Measurements from ENCODE around the gene MS4A6A.

The MS4A6A gene

DNA sequence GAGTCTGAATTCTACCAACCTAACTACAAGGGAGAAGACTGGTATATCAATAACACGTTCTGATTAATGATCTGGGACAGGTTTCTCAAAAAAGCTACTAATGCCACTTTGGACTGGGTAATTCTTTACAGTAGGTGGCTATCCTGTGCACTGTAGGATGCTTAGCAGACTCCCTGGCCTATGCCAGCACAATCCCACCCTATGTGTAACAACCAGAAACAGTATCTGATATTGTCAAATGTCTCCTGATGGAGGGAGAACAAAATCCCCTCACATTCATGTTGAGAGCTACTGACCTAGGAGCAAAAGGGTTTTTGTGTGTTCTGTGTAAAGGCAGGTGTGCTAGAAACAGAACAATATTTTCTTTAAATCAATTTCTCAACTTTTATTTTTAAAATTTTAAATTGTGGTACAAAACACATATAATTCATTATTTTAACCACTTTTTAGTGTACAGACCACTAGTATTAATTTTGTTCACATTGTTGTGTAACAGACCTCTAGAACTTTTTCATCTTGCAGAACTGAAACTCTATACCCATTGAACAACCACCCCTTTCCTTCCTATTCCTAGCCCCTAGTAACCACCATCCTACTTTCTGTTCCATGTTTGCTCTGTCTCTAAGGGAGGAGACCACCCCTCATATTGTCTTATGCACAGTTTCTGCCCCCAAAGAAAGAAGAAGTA is 2.1 kb upstream of the MS4A6A start:
- Histone ChIP-seq H3K4me3 (ENCODE audit: low read length in 2 of 2) (no peak overlapping the region), H3K9ac (ENCODE audit: low read length in 2 of 2) (no peak overlapping the region), H3K9me3 (ENCODE audit: control insufficient read depth in 2 of 2, low read length in 2 of 2) (no peaks in the 10 kb centered on the region), H3K27me3 (ENCODE audit: control insufficient read depth in 1 of 2, insufficient read depth in 2 of 2, low read length in 2 of 2) (no peaks in the 10 kb centered on the region), H3K36me3 (ENCODE audit: control insufficient read depth in 2 of 2, insufficient read depth in 2 of 2, low read length in 2 of 2) (no peaks in the 10 kb centered on the region), H3K27ac (ENCODE audit: low read length) (no peak overlapping the region), H3K4me1 (ENCODE audit: control insufficient read depth, insufficient read depth, low read length) (no peaks in the 10 kb centered on the region)

DNA sequence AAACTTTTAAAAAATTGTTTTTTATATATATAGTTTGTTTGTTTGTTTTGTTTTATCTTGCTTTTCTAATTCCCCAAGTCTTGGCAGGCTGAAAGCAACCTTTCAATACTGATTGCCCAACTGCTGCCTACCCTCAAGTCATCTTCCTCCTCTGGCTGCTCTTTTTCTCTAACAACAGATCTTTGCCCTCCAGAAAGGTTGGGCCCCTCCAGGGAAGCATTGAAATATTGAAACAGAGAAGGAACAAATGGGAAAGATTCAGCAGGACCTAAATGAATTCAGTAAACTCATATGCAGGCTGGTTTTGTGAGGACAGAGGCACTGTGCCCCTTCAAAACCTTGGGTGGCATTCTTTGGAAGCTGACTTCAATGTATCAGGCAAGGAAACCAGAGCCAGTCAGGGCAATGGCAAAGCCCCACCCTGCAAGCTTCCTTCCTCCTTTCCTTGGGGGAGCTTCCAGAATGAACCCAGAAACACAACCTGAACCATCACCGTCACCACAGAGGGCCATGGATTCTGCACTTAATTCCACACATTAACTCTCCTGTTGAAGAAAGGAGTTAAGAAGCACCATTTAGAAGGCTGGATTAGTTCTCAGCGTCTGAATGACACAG is 815 bp upstream of the MS4A6A start:
- Histone ChIP-seq H3K27me3 (ENCODE audit: control insufficient read depth in 1 of 2, insufficient read depth in 2 of 2, low read length in 2 of 2) (no peaks in the 10 kb centered on the region), H3K9ac (ENCODE audit: low read length in 2 of 2) (no peak overlapping the region), H3K4me1 (ENCODE audit: control insufficient read depth, insufficient read depth, low read length) (no peaks in the 10 kb centered on the region), H3K36me3 (ENCODE audit: control insufficient read depth in 2 of 2, insufficient read depth in 2 of 2, low read length in 2 of 2) (no peaks in the 10 kb centered on the region), H3K27ac (ENCODE audit: low read length) (no peak overlapping the region), H3K9me3 (ENCODE audit: control insufficient read depth in 2 of 2, low read length in 2 of 2) (no peaks in the 10 kb centered on the region), H3K4me3 (ENCODE audit: low read length in 2 of 2) (no peak overlapping the region)

DNA sequence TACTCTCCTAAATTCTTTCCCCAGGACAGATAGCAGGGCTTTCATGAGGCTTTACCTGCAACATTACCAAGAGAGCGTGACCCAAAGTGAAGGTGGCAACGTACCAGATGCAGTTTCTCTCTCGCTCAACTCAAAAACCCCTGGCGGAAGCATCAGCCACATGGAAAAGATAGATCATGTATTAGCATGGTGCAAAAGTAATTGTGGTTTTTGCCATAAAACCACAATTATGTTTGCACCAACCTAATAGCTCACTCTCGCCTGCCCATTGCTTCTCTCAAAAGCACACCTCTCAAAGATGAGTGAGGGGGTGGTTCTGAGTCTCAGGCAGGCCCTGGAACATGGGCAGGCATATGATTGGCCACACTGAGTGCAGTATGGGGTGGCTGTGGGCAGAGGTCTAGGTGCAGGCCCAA is 7.0 kb downstream of the MS4A6A start:
- Histone ChIP-seq H3K9ac (ENCODE audit: low read length in 2 of 2) (no peak overlapping the region), H3K4me1 (ENCODE audit: control insufficient read depth, insufficient read depth, low read length) (no peaks in the 10 kb centered on the region), H3K27me3 (ENCODE audit: control insufficient read depth in 1 of 2, insufficient read depth in 2 of 2, low read length in 2 of 2) (no peaks in the 10 kb centered on the region), H3K9me3 (ENCODE audit: control insufficient read depth in 2 of 2, low read length in 2 of 2) (no peaks in the 10 kb centered on the region), H3K36me3 (ENCODE audit: control insufficient read depth in 2 of 2, insufficient read depth in 2 of 2, low read length in 2 of 2) (no peaks in the 10 kb centered on the region), H3K27ac (ENCODE audit: low read length) (no peak overlapping the region), H3K4me3 (ENCODE audit: low read length in 2 of 2) (no peak overlapping the region)

DNA sequence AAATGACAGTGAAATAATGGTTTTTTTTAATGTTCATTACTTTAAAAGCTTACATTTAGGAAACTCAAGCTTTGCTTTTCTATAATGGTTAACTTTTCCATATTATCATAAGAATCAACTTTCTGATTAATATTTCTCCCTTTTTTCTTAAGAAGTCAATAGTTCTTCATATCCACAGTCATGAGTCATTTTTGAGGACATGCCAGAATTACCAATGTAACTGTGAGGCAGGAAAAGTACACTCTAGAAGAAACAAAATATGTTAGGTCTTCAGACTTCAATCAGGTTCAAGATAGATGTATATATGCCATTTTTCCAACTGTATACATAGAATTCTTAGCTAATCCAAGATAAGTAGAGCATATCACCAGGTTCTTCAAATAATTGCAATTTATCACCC is 10.9 kb downstream of the MS4A6A start:
- Histone ChIP-seq H3K36me3 (ENCODE audit: control insufficient read depth in 2 of 2, insufficient read depth in 2 of 2, low read length in 2 of 2) (no peaks in the 10 kb centered on the region), H3K9ac (ENCODE audit: low read length in 2 of 2) (no peak overlapping the region), H3K27me3 (ENCODE audit: control insufficient read depth in 1 of 2, insufficient read depth in 2 of 2, low read length in 2 of 2) (no peaks in the 10 kb centered on the region), H3K27ac (ENCODE audit: low read length) (no peak overlapping the region), H3K9me3 (ENCODE audit: control insufficient read depth in 2 of 2, low read length in 2 of 2) (no peaks in the 10 kb centered on the region), H3K4me1 (ENCODE audit: control insufficient read depth, insufficient read depth, low read length) (no peaks in the 10 kb centered on the region), H3K4me3 (ENCODE audit: low read length in 2 of 2) (no peak overlapping the region)

DNA sequence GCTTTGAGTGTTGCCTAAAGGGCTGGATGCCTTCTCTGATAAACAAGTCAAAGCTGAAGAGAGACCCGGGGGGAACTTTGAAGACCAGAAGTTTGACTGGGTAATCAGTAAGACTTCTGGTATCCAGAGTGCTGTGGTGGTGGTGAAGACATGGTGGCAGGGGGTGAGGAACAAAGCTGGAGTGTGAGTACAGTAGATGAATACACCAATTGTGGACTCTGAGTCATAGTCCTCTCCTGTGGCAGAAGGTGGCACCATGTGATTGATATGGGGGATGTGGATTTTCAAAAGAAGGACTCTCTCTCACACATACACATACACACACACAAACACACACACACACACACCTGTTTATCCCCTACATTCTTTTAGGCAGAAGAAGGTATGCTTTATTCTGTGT is 12.3 kb downstream of the MS4A6A start:
- Histone ChIP-seq H3K36me3 (ENCODE audit: control insufficient read depth in 2 of 2, insufficient read depth in 2 of 2, low read length in 2 of 2) (no peaks in the 10 kb centered on the region), H3K4me3 (ENCODE audit: low read length in 2 of 2) (no peak overlapping the region), H3K9me3 (ENCODE audit: control insufficient read depth in 2 of 2, low read length in 2 of 2) (no peaks in the 10 kb centered on the region), H3K4me1 (ENCODE audit: control insufficient read depth, insufficient read depth, low read length) (no peaks in the 10 kb centered on the region), H3K9ac (ENCODE audit: low read length in 2 of 2) (no peak overlapping the region), H3K27me3 (ENCODE audit: control insufficient read depth in 1 of 2, insufficient read depth in 2 of 2, low read length in 2 of 2) (no peaks in the 10 kb centered on the region), H3K27ac (ENCODE audit: low read length) (no peak overlapping the region)

DNA sequence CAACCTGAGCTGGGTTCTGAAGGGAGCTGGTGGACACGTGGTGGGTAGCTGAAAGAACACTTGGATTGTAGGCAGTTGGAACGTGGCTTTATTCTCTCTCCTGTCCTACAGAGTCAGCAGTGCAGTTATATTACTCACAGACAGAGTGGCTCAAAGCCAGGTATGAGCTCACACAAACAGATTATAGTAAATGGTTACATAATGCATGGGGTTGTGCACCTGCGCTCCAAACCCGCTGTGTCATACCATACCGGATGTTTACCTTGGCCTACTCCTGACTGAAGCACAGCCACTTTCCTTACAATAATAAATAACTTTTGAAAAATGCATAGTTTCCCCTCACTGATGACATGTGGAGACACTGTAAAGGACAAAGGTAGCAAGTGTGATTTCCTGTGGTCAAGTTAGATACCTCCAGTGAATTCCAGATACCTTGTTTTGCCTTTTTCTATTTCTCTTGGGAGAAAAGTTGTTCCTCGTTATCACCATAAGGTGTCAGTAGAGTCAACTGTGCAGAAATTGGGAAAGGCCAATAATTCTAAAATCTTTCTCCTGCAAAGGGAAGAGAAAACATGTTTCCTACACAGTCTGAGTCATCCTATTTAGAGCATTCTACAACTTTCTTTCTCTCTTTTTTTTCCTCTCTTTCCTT is 13.5 kb downstream of the MS4A6A start:
- H3K4me1 ChIP-seq (ENCODE audit: control insufficient read depth, insufficient read depth, low read length), result no peaks in the 10 kb centered on the region
- peaks cover 0 to 2% of the 10 kb centered on the region in 2 donors for H3K9me3 ChIP-seq (ENCODE audit: control insufficient read depth in 2 of 2, low read length in 2 of 2)
- no peak overlapping the region for H3K27ac ChIP-seq (ENCODE audit: low read length)
- H3K36me3 ChIP-seq (ENCODE audit: control insufficient read depth in 2 of 2, insufficient read depth in 2 of 2, low read length in 2 of 2), result no peaks in the 10 kb centered on the region
- no peaks in the 10 kb centered on the region for H3K27me3 ChIP-seq (ENCODE audit: control insufficient read depth in 1 of 2, insufficient read depth in 2 of 2, low read length in 2 of 2)
- H3K9ac ChIP-seq (ENCODE audit: low read length in 2 of 2), result no peak overlapping the region
- H3K4me3 ChIP-seq (ENCODE audit: low read length in 2 of 2), result no peak overlapping the region

DNA sequence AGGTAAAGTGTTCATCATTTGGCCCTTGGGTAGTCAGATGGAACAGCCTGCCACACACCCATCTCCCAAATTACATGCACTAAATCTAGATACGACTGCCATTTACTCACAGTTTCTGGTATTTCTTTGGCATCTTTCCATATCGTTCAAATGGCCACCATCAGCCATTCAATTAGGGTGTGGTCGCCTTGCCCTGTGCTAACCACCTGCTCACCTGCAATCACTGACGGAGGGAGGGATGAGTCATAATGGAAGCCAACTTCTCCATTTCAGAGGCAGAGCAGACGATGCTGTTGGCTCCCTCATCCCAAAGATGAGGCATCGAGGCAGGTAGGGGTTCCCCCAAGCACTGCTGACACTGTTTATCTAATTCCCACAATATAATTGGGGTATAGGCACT is 14.6 kb downstream of the MS4A6A start:
- Histone ChIP-seq H3K4me3 (ENCODE audit: low read length in 2 of 2) (no peak overlapping the region), H3K9me3 (ENCODE audit: control insufficient read depth in 2 of 2, low read length in 2 of 2) (peaks cover 0 to 7% of the 10 kb centered on the region in 2 donors), H3K27me3 (ENCODE audit: control insufficient read depth in 1 of 2, insufficient read depth in 2 of 2, low read length in 2 of 2) (no peaks in the 10 kb centered on the region), H3K4me1 (ENCODE audit: control insufficient read depth, insufficient read depth, low read length) (no peaks in the 10 kb centered on the region), H3K9ac (ENCODE audit: low read length in 2 of 2) (no peak overlapping the region), H3K36me3 (ENCODE audit: control insufficient read depth in 2 of 2, insufficient read depth in 2 of 2, low read length in 2 of 2) (no peaks in the 10 kb centered on the region), H3K27ac (ENCODE audit: low read length) (no peak overlapping the region)

DNA sequence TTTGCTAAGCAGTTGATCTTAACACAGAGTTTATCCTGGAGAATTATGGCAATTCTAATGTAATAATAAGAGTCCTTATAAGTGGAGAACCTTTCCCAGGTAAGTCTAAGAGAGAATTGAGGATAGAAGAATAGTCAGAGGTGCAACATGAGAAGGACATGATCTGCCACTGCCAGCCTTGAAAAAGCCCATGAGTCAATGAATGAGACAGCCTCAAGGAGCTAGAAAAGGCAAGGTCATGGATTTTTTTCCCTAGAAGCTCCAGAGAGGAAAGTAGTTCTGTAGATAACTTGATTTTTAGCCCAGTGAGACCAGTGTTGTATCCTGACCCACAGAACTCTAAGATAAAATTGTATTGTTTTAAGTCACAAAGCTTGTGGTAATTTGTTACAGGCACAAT is 16.9 kb downstream of the MS4A6A start:
- H3K9me3 ChIP-seq (ENCODE audit: control insufficient read depth in 2 of 2, low read length in 2 of 2), result peaks cover 0 to 7% of the 10 kb centered on the region in 2 donors
- no peaks in the 10 kb centered on the region for H3K36me3 ChIP-seq (ENCODE audit: control insufficient read depth in 2 of 2, insufficient read depth in 2 of 2, low read length in 2 of 2)
- H3K4me1 ChIP-seq (ENCODE audit: control insufficient read depth, insufficient read depth, low read length), result no peaks in the 10 kb centered on the region
- no peak overlapping the region for H3K9ac ChIP-seq (ENCODE audit: low read length in 2 of 2)
- H3K4me3 ChIP-seq (ENCODE audit: low read length in 2 of 2), result no peak overlapping the region
- no peaks in the 10 kb centered on the region for H3K27me3 ChIP-seq (ENCODE audit: control insufficient read depth in 1 of 2, insufficient read depth in 2 of 2, low read length in 2 of 2)
- H3K27ac ChIP-seq (ENCODE audit: low read length), result no peak overlapping the region

DNA sequence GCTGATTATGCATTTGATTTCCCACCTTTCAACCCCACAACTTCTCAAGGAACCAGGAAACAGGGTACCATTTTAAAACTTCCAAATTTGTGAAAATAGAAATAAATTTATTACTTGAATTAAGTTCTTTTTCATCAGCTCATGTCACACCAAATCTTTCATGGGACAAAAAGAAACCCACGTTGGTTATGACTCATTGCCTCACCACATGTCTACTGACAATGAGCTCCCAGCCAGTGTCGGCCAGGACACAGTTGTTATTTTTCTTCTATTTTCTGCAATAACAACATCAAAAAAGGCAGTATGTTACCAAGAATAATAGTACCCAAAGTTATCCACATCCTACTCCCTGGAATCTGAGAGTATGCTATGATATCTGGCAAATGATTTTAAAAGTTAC is 17.3 kb downstream of the MS4A6A start:
- Histone ChIP-seq H3K27me3 (ENCODE audit: control insufficient read depth in 1 of 2, insufficient read depth in 2 of 2, low read length in 2 of 2) (no peaks in the 10 kb centered on the region), H3K9ac (ENCODE audit: low read length in 2 of 2) (no peak overlapping the region), H3K9me3 (ENCODE audit: control insufficient read depth in 2 of 2, low read length in 2 of 2) (peaks cover 0 to 7% of the 10 kb centered on the region in 2 donors), H3K4me3 (ENCODE audit: low read length in 2 of 2) (no peak overlapping the region), H3K36me3 (ENCODE audit: control insufficient read depth in 2 of 2, insufficient read depth in 2 of 2, low read length in 2 of 2) (no peaks in the 10 kb centered on the region), H3K27ac (ENCODE audit: low read length) (no peak overlapping the region), H3K4me1 (ENCODE audit: control insufficient read depth, insufficient read depth, low read length) (no peaks in the 10 kb centered on the region)

DNA sequence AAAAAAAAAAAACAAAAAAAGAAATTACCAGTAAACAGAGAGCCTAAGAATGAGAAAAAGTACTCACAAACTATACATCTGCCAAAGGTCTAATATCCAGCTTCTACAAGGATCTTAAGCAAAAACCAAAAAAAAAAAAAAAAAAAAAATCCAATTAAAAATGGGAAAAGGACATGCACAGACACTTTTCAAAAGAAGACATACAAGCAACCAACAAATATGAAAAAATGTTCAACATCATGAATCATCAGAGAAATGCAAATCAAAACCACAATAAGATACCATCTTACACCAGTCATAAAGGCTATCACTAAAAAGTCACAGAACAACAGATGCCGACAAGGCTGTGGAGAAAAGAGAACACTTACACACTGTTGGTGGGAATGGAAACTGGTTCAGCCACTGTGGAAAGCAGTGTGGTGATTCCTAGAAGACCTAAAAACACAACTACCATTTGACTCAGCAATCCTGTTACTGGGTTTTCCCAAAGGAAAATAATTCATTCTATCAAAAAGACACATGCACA is 18.3 kb downstream of the MS4A6A start:
- Histone ChIP-seq H3K27me3 (ENCODE audit: control insufficient read depth in 1 of 2, insufficient read depth in 2 of 2, low read length in 2 of 2) (no peaks in the 10 kb centered on the region), H3K9ac (ENCODE audit: low read length in 2 of 2) (no peak overlapping the region), H3K9me3 (ENCODE audit: control insufficient read depth in 2 of 2, low read length in 2 of 2) (peaks cover 0 to 7% of the 10 kb centered on the region in 2 donors)

DNA sequence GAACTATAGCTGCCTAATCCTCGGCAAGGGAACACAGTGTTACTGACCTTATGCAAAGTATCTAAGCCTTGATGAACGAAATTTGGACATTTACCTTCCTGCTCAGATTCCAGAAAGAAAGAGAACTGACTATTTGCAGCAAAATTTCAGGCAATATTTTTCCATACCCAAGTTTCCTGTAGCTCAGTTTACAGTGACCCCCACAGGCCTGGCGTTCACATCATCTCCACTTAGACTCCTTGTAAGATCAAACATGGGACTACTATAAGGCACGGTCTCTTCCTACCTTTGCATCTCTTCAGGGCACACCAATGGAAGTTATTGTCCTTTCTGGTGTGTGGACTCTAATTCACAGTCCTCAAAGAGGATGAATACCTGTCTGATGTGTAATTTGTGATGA is 21.1 kb downstream of the MS4A6A start:
- Histone ChIP-seq H3K4me3 (ENCODE audit: low read length in 2 of 2) (no peak overlapping the region), H3K27me3 (ENCODE audit: control insufficient read depth in 1 of 2, insufficient read depth in 2 of 2, low read length in 2 of 2) (no peaks in the 10 kb centered on the region), H3K36me3 (ENCODE audit: control insufficient read depth in 2 of 2, insufficient read depth in 2 of 2, low read length in 2 of 2) (no peaks in the 10 kb centered on the region), H3K9me3 (ENCODE audit: control insufficient read depth in 2 of 2, low read length in 2 of 2) (peaks cover 0 to 7% of the 10 kb centered on the region in 2 donors), H3K9ac (ENCODE audit: low read length in 2 of 2) (no peak overlapping the region), H3K27ac (ENCODE audit: low read length) (no peak overlapping the region), H3K4me1 (ENCODE audit: control insufficient read depth, insufficient read depth, low read length) (no peaks in the 10 kb centered on the region)

More for the DNA sequence above, 18.3 kb downstream of the MS4A6A start:
- Histone ChIP-seq H3K4me3 (ENCODE audit: low read length in 2 of 2) (no peak overlapping the region), H3K4me1 (ENCODE audit: control insufficient read depth, insufficient read depth, low read length) (no peaks in the 10 kb centered on the region), H3K36me3 (ENCODE audit: control insufficient read depth in 2 of 2, insufficient read depth in 2 of 2, low read length in 2 of 2) (no peaks in the 10 kb centered on the region), H3K27ac (ENCODE audit: low read length) (no peak overlapping the region)

Measured in stomach smooth muscle (tissue), 2 donors.